ENCODE data around the gene PPP2R3A. TPM values are rescaled to one million over a fixed set of nuclear protein-coding genes. Genes with fewer than 3 reads are reported as not detected.

PPP2R3A gene
- total and polyA plus RNA-seq, 2 of the 13 experiments (the other 11 are each of a cell fraction or from before 2014, with no cell fraction given) = 0.07 to 0.12 TPM

GRCh38 chr3:136195258-136196063, 229.9 kb downstream of the PPP2R3A start (continued):
- TF ChIP-seq CREB3 (CRISPR knock-in tag; IDR thresholded peaks at IDR 0.05) (no peak), AFF4 (CRISPR knock-in tag; IDR thresholded peaks at IDR 0.05) (peak; percentile 48; the same call in 1 of the 2 replicates), NFYC (CRISPR knock-in tag; IDR thresholded peaks at IDR 0.05) (no peak), PRDM10 (CRISPR knock-in tag; IDR thresholded peaks at IDR 0.05; ENCODE audit: low read depth) (no peak), ZFP1 (CRISPR knock-in tag; IDR thresholded peaks at IDR 0.05) (no peak), HES4 (CRISPR knock-in tag; IDR thresholded peaks at IDR 0.05; ENCODE audit: borderline replicate concordance) (peak; percentile 77), TEF (CRISPR knock-in tag; IDR thresholded peaks at IDR 0.05) (no peak), THYN1 (CRISPR knock-in tag; IDR thresholded peaks at IDR 0.05; ENCODE audit: borderline replicate concordance, low read depth) (no peak), ZBTB26 (CRISPR knock-in tag; IDR thresholded peaks at IDR 0.05; ENCODE audit: borderline replicate concordance) (0 out of 2 replicates have a peak, but pooled peaks have one; percentile 2), YEATS4 (CRISPR knock-in tag; IDR thresholded peaks at IDR 0.05; ENCODE audit: borderline replicate concordance) (peak; percentile 3; the same call in 1 of the 2 replicates), ELF4 (CRISPR knock-in tag; IDR thresholded peaks at IDR 0.05; ENCODE audit: borderline replicate concordance) (0 out of 2 replicates have a peak, but pooled peaks have one; percentile 49), HNRNPLL (IDR thresholded peaks at IDR 0.05; ENCODE audit: low read depth, low read length, poor library complexity, severe bottlenecking) (peak; percentile 23), ZNF329 (CRISPR knock-in tag; IDR thresholded peaks at IDR 0.05; ENCODE audit: low read depth) (peak; percentile 34; the same call in 1 of the 2 replicates), MZF1 (CRISPR knock-in tag; IDR thresholded peaks at IDR 0.05; ENCODE audit: borderline replicate concordance) (no peak), MIXL1 (CRISPR knock-in tag; IDR thresholded peaks at IDR 0.05) (no peak), ETV6 (CRISPR knock-in tag; conservative IDR thresholded peaks at IDR 0.05) (0 out of 2 replicates have a peak, but pooled peaks have one; percentile 41), ZNF530 (CRISPR knock-in tag; IDR thresholded peaks at IDR 0.05; ENCODE audit: low read depth) (0 out of 2 replicates have a peak, but pooled peaks have one; percentile 30), ZNF558 (CRISPR knock-in tag; IDR thresholded peaks at IDR 0.05; ENCODE audit: borderline replicate concordance) (peak; percentile 28; the same call in 1 of the 2 replicates)

Measured in HepG2 (cell line).